B cell (primary cell): ENCODE results near the gene HAGH. TPM values are rescaled to one million over a fixed set of nuclear protein-coding genes. Genes with fewer than 3 reads are reported as not detected.

Experiments used
- ATAC-seq: fragments of 200-7000 bp; cut with Tn5 transposase; one replicate; pipeline ENCODE4 v1.10.0; 2021; ENCODE audit warnings: low read depth, mild to moderate bottlenecking, moderate number of reproducible peaks, moderate library complexity
- CTCF ChIA-PET: fragments of 350-600 bp; sonication (Branson Sonifier 250); formaldehyde crosslinking; loops from one replicate; lab custom pipeline; 2021; ENCODE audit warnings: antibody characterized with exemption, inconsistent platforms; lab: Charles Lee
- POLR2A ChIA-PET: fragments of 350-600 bp; sonication (Branson Sonifier 250); formaldehyde crosslinking; loops from one replicate; lab custom pipeline; 2021; ENCODE audit warnings: antibody characterized with exemption; lab: Charles Lee
- DNase-seq: peaks from one replicate; pipeline ENCODE4 v3.0.0; 2013
- H2AFZ ChIP-seq: 2 replicates; pipeline ENCODE4 v1.6.1; 2012; ENCODE audit warnings: mild to moderate bottlenecking, low read depth, low read length; ENCODE audit not compliant: insufficient read depth, poor library complexity, severe bottlenecking
- H3K27ac ChIP-seq, 2 donors: 1 replicate in 1 of 2; 2 replicates in 1 of 2; pipeline ENCODE4 v1.5.1; 2012 to 2013; ENCODE audit warnings: low read length in 2 of 2, mild to moderate bottlenecking in 2 of 2, moderate library complexity in 1 of 2
- H3K27me3 ChIP-seq, 4 experiments: fragments of 200-600 bp in 1 of 4; sonication (generic) in 1 of 4; replicated peaks in 1 of 4; 1 replicate in 2 of 4; 2 replicates in 2 of 4; pipeline versions ENCODE4 v1.6.1 to v1.7.0; 2013 to 2016; ENCODE audit warnings: low read length in 3 of 4, mild to moderate bottlenecking in 2 of 4, mixed read lengths in 1 of 4, moderate library complexity in 1 of 4; ENCODE audit not compliant: insufficient read depth in 4 of 4, control insufficient read depth in 3 of 4; ENCODE audit errors: control extremely low read depth in 1 of 4
- H3K36me3 ChIP-seq, 2 experiments: replicated peaks in 1 of 2; 1 replicate in 1 of 2; 2 replicates in 1 of 2; pipeline versions ENCODE4 v1.6.1 to v1.7.1; 2013; ENCODE audit warnings: low read length in 1 of 2; ENCODE audit not compliant: insufficient read depth in 2 of 2, control insufficient read depth in 1 of 2; ENCODE audit errors: control extremely low read depth in 1 of 2, extremely low read depth in 1 of 2
- H3K4me1 ChIP-seq, 2 donors: fragments of 200-600 bp in 1 of 2; sonication (generic) in 1 of 2; 1 replicate in 1 of 2; 2 replicates in 1 of 2; pipeline versions ENCODE4 v1.5.1 to v1.6.1; 2013 to 2017; ENCODE audit warnings: low read length in 2 of 2; ENCODE audit not compliant: control insufficient read depth in 2 of 2, insufficient read depth in 2 of 2
- H3K4me2 ChIP-seq: replicated peaks from 2 replicates; pipeline ENCODE3; 2012; ENCODE audit warnings: mild to moderate bottlenecking, low read depth, low read length; ENCODE audit not compliant: poor library complexity, severe bottlenecking
- H3K4me3 ChIP-seq, 5 experiments: fragments of 200-600 bp in 1 of 5; sonication (generic) in 1 of 5; 1 replicate in 3 of 5; 2 replicates in 2 of 5; pipeline versions ENCODE4 v1.5.1 to v1.7.0; 2011 to 2016; ENCODE audit warnings: low read length in 4 of 5, mild to moderate bottlenecking in 4 of 5, low read depth in 2 of 5, control low read depth in 1 of 5, moderate library complexity in 1 of 5; ENCODE audit not compliant: insufficient read depth in 1 of 5; ENCODE audit errors: control extremely low read depth in 1 of 5, extremely low read depth in 1 of 5
- H3K79me2 ChIP-seq: fragments of 200-600 bp; sonication (generic); one replicate; pipeline ENCODE4 v1.6.0; 2016; ENCODE audit warnings: low read length; ENCODE audit not compliant: control insufficient read depth, insufficient read depth
- H3K9ac ChIP-seq: fragments of 200-600 bp; sonication (generic); 2 replicates; pipeline ENCODE4 v1.6.1; 2017; ENCODE audit warnings: mild to moderate bottlenecking, low read length, moderate library complexity
- H3K9me3 ChIP-seq, 3 donors: one replicate each; pipeline versions ENCODE4 v1.6.1 to v1.7.1; 2013; ENCODE audit warnings: low read length in 2 of 3; ENCODE audit not compliant: control insufficient read depth in 2 of 3, insufficient read depth in 1 of 3; ENCODE audit errors: control extremely low read depth in 1 of 3
- H4K20me1 ChIP-seq: 2 replicates; pipeline ENCODE4 v1.6.0; 2012; ENCODE audit warnings: mild to moderate bottlenecking, low read length; ENCODE audit not compliant: insufficient read depth, control insufficient read depth, poor library complexity, severe bottlenecking
- H3K27ac Mint-ChIP-seq: one replicate; pipeline ENCODE4 v1.8.0; 2021; ENCODE audit warnings: mixed read lengths
- H3K27me3 Mint-ChIP-seq: one replicate; pipeline ENCODE4 v1.8.0; 2021; ENCODE audit warnings: mixed read lengths
- H3K4me1 Mint-ChIP-seq: one replicate; pipeline ENCODE4 v1.8.0; 2021; ENCODE audit warnings: mixed read lengths
- H3K4me3 Mint-ChIP-seq: one replicate; pipeline ENCODE4 v1.8.0; 2021; ENCODE audit warnings: mixed read lengths
- H3K9me3 Mint-ChIP-seq: one replicate; pipeline ENCODE4 v1.8.0; 2022; ENCODE audit warnings: mixed read lengths; ENCODE audit not compliant: insufficient read depth
- EZH2 ChIP-seq: IDR thresholded peaks from 2 replicates; pipeline ENCODE4 v1.6.1; 2012; ENCODE audit warnings: borderline replicate concordance, low read depth, mild to moderate bottlenecking, moderate library complexity, low read length; ENCODE audit not compliant: insufficient read depth, poor library complexity, severe bottlenecking
- WGBS: methylation state at CpG from one replicate; pipeline ENCODE4 v1.1.5; 2013; ENCODE audit warnings: missing lambda C conversion rate; ENCODE audit not compliant: insufficient coverage; 5-methylcytosine and 5-hydroxymethylcytosine counted together
- intact Hi-C: fragments of 100-400 bp; cut with micrococcal nuclease; formaldehyde crosslinking; loops from one replicate; pipeline ENCODE4 v1.10.0; 2022
- polyA plus RNA-seq: library from polyadenylated mRNA; depleted of rRNA; stranded (reverse); fragments of >200 nt; gene quantifications from 2 replicates; pipeline ENCODE4 v1.2.3, GENCODE V29; 2012
- total RNA-seq, 2 donors: library from RNA; stranded (reverse); fragments of 120-200 nt in 1 of 2; gene quantifications; 1 replicate in 1 of 2; 2 replicates in 1 of 2; pipeline versions ENCODE4 v1.2.3 to v1.2.4, GENCODE V29; 2013 to 2022
- TF ChIP-seq, protein P1 (sequence below): fragments of 200-600 bp; IDR thresholded peaks from one replicate; pipeline ENCODE4 v1.8.0; 2022; ENCODE audit warnings: antibody characterized with exemption, mild to moderate bottlenecking

The HAGH gene
- total and polyA plus RNA-seq, 2 donors (not counting 1 experiment from before 2014, with no cell fraction given): 50.6 to 74.2 TPM

DNA sequence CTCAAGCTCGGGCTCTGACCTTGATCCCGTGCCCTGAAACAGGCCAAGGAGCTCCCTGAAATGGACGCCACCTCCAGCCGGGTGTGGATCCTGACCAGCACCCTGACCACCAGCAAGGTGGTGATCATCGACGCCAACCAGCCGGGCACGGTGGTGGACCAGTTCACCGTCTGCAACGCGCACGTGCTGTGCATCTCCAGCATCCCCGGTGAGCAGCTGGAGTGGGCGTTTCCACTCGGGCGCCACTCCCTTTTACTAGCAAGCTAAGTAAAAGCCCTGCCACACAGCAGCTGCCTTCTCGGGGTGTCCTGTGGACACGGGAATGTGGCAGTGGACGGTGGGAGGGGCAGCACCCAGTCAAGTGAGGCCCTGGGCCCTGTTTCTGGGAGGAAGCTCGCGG is 61.7 kb downstream of the HAGH start:
- Histone ChIP-seq H4K20me1 (peaks cover 11% of the 10 kb centered on the region), H2AFZ (no peak overlapping the region), H3K9ac (no peak overlapping the region), H3K9me3 (peaks cover 0 to 4% (median 0%) of the 10 kb centered on the region in 3 donors), H3K4me2 (no peak overlapping the region), H3K27me3 (no peaks in the 10 kb centered on the region), H3K79me2 (no peaks in the 10 kb centered on the region), H3K4me1 (peaks cover 0 to under 1% of the 10 kb centered on the region in 2 donors), H3K36me3 (peaks cover 0 to 77% of the 10 kb centered on the region in 2 experiments), H3K27ac (no peak overlapping the region), H3K4me3 (no peak overlapping the region)
- H3K27ac Mint-ChIP-seq: no peak overlapping the region
- intact Hi-C loops: no loop called here
- CTCF ChIA-PET: interaction anchor here (0.9 kb wide), 1 partner anchor 59 kb away, joined by 5 read pairs; the partner anchor contains the start of gene MAPK8IP3
- ATAC-seq (no peak), DNase-seq (no peak)
- H3K4me3 Mint-ChIP-seq: no peak overlapping the region
- WGBS: 93% methylated on average over 19 of the region's 21 CpGs
- no peaks in the 10 kb centered on the region for H3K9me3 Mint-ChIP-seq
- POLR2A ChIA-PET: no interaction called here
- H3K4me1 Mint-ChIP-seq: peaks cover under 1% of the 10 kb centered on the region
- H3K27me3 Mint-ChIP-seq: no peaks in the 10 kb centered on the region
- TF ChIP-seq EZH2: no peak

DNA sequence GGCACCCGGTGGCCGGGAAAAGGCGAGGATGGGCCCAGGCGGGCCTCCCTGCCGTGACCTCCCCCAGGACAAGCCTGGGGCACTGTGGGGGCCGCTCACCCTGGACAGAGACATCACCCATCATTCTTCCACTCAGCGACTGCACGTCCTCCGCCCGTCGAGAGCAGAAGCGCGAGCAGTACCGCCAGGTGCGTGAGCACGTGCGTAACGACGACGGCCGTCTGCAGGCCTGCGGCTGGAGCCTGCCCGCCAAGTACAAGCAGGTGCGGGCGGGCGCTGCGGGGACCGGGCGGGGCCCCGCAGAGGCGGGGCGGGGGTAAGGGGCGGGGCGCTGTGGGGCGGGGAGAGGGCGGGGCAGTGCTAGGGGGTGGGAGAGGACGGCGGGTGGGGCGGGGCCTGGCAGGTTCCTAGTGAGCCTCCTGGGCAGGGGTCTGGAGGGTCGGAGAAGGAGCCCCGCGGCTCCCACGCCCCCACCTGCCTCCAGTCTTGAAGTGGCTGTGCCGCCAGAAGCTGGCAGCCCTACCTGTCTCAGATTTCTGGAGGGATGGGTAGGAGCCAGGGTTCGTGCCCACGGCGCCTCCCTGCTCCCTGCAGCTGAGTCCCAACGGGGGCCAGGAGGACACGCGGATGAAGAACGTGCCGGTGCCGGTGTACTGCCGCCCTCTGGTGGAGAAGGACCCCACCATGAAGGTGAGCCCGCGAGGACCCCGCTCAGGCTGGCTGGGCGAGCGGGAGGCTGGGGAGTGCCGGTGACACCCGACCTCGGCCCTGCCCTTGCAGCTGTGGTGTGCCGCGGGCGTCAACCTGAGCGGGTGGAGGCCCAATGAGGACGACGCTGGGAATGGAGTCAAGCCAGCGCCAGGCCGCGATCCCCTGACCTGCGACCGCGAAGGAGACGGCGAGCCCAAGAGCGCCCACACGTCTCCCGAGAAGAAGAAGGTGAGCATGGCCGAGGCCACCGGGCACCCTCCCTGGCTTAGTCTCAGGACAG is 62.8 kb downstream of the HAGH start:
- Histone ChIP-seq H3K9me3 (peaks cover 0 to 4% (median 0%) of the 10 kb centered on the region in 3 donors), H3K27me3 (no peaks in the 10 kb centered on the region), H3K27ac (no peak overlapping the region), H3K79me2 (no peaks in the 10 kb centered on the region), H3K9ac (no peak overlapping the region), H3K4me3 (no peak overlapping the region), H3K4me2 (no peak overlapping the region), H4K20me1 (peaks cover 4% of the 10 kb centered on the region), H3K36me3 (peaks cover 0 to 80% of the 10 kb centered on the region in 2 experiments), H2AFZ (no peak overlapping the region), H3K4me1 (no peaks in the 10 kb centered on the region)
- Mint-ChIP-seq H3K27me3 (no peaks in the 10 kb centered on the region), H3K4me3 (no peak overlapping the region), H3K9me3 (no peaks in the 10 kb centered on the region), H3K27ac (no peak overlapping the region), H3K4me1 (no peaks in the 10 kb centered on the region)
- POLR2A ChIA-PET: no interaction called here
- DNase-seq (no peak), ATAC-seq (no peak)
- CTCF ChIA-PET: no interaction called here
- TF ChIP-seq, protein P1, sequence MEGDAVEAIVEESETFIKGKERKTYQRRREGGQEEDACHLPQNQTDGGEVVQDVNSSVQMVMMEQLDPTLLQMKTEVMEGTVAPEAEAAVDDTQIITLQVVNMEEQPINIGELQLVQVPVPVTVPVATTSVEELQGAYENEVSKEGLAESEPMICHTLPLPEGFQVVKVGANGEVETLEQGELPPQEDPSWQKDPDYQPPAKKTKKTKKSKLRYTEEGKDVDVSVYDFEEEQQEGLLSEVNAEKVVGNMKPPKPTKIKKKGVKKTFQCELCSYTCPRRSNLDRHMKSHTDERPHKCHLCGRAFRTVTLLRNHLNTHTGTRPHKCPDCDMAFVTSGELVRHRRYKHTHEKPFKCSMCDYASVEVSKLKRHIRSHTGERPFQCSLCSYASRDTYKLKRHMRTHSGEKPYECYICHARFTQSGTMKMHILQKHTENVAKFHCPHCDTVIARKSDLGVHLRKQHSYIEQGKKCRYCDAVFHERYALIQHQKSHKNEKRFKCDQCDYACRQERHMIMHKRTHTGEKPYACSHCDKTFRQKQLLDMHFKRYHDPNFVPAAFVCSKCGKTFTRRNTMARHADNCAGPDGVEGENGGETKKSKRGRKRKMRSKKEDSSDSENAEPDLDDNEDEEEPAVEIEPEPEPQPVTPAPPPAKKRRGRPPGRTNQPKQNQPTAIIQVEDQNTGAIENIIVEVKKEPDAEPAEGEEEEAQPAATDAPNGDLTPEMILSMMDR: no peak
- no peak for TF ChIP-seq EZH2
- 95% methylated on average over 55 of the region's 81 CpGs for WGBS
- intact Hi-C loops: no loop called here
